SHP77 treated with DMSO at 0.1 percent for 48 hours (cell line): ENCODE results near the gene MIPEP.

Experiments
- DNase-seq: peaks from one replicate; lab custom pipeline; 2025; lab: John Stamatoyannopoulos, UW

Gene MIPEP

DNA sequence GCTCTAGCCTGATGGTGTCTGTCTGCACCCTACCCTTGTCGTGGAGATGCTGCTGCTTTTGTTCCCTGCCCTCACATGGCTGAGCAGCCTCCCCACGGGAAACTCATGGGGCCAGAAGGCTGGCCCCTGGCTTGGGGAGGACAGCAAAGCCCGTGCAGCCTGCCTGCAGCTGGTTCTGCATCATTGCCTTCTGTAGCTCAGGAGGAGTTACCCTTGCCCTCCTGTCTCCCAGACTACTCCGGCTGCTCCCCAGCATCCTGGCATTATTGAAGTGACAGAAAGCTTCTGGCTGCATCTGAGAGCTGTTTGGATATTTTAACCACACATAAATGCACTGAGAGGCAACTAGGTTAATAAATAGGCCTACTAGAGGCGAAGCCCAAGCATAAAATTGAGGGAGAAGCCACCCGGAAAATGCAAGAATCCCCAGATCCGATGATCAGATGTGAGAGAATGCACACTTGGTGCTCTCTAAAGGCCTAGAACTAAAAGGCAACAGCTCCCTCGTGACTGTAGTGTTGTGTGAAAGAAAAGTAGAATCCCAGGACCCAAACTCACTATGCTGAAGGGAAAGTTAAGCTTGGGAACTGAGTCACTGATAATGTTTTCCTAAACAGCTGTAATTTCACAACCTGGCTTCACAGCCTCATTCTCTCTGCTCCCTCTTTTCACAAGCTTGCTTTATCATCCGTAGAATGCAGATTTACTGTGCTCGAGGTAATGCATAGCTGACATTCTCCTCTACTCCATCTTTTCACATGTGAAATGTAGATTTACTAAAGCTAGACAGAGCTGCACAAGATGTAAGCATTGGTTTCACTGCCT is 208.1 kb downstream of the MIPEP start:
- no peak for DNase-seq
